GM06990 (cell line): ENCODE measurements around the gene SLCO2A1.

Experiments used
- DNase-seq: peaks from one replicate; pipeline ENCODE4 v3.0.0-alpha.2; 2011; ENCODE audit not compliant: insufficient read length; ENCODE audit errors: extremely low read depth
- H3K27me3 ChIP-seq: replicated peaks from 2 replicates; pipeline ENCODE4 v1.6.0; 2011; ENCODE audit warnings: low read length; ENCODE audit not compliant: control insufficient read depth, insufficient read depth
- H3K36me3 ChIP-seq: 2 replicates; pipeline ENCODE4 v1.5.1; 2011; ENCODE audit warnings: low read length; ENCODE audit not compliant: control insufficient read depth, insufficient read depth
- H3K4me3 ChIP-seq: replicated peaks from 2 replicates; pipeline ENCODE4 v1.5.1; 2011; ENCODE audit warnings: low read depth, mild to moderate bottlenecking, control low read depth, low read length
- CTCF ChIP-seq: IDR thresholded peaks from 2 replicates; pipeline ENCODE4 v1.5.1; 2011; ENCODE audit warnings: low read length, control low read depth, mild to moderate bottlenecking, inconsistent platforms; ENCODE audit not compliant: insufficient read depth, poor library complexity, severe bottlenecking

SLCO2A1 gene

GRCh38 chr3:133948996-133949395 lies 80.7 kb downstream of the SLCO2A1 start:
- TF ChIP-seq CTCF: no peak
- no peaks in the 10 kb centered on the region; the same call in 1 of the 2 replicates for H3K27me3 ChIP-seq
- no peak for DNase-seq
- no peaks in the 10 kb centered on the region for H3K36me3 ChIP-seq
- no peak overlapping the region for H3K4me3 ChIP-seq

GRCh38 chr3:133948131-133948810 lies 81.5 kb downstream of the SLCO2A1 start:
- TF ChIP-seq CTCF: no peak
- DNase-seq: no peak
- no peaks in the 10 kb centered on the region; the same call in 1 of the 2 replicates for H3K27me3 ChIP-seq
- no peaks in the 10 kb centered on the region for H3K36me3 ChIP-seq
- no peak overlapping the region for H3K4me3 ChIP-seq

GRCh38 chr3:133945381-133946095 lies 84.2 kb downstream of the SLCO2A1 start:
- no peak overlapping the region for H3K4me3 ChIP-seq
- no peak for DNase-seq
- H3K27me3 ChIP-seq: no peaks in the 10 kb centered on the region; the same call in none of the 2 replicates
- H3K36me3 ChIP-seq: no peaks in the 10 kb centered on the region
- TF ChIP-seq CTCF: no peak

GRCh38 chr3:133944641-133945380 lies 84.9 kb downstream of the SLCO2A1 start:
- no peak for DNase-seq
- no peak overlapping the region for H3K4me3 ChIP-seq

GRCh38 chr3:133944181-133944580 lies 85.5 kb downstream of the SLCO2A1 start:
- H3K36me3 ChIP-seq: no peaks in the 10 kb centered on the region
- H3K4me3 ChIP-seq: no peak overlapping the region
- no peaks in the 10 kb centered on the region; the same call in none of the 2 replicates for H3K27me3 ChIP-seq
- TF ChIP-seq CTCF: no peak
- DNase-seq: no peak

More at GRCh38 chr3:133944641-133945380, 84.9 kb downstream of the SLCO2A1 start:
- H3K27me3 ChIP-seq: no peaks in the 10 kb centered on the region; the same call in none of the 2 replicates
- TF ChIP-seq CTCF: no peak
- H3K36me3 ChIP-seq: no peaks in the 10 kb centered on the region
